CD4-positive, alpha-beta T cell treated with Interleukin-21 for 1 hour (primary cell): Measurements from ENCODE around the gene ARHGEF40.

ENCODE experiments used
- DNase-seq: peaks from one replicate; pipeline ENCODE4 v3.0.0-alpha.2; 2020

ARHGEF40 gene

GRCh38 chr14:21060614-21061346 lies 9.3 kb upstream of the ARHGEF40 start:
- DNase-seq, result no peak

- DNase-seq, result no peak
Observed at GRCh38 chr14:21061347-21061668, 8.8 kb upstream of the ARHGEF40 start.

GRCh38 chr14:21063479-21063878 lies 6.6 kb upstream of the ARHGEF40 start:
- no peak for DNase-seq

GRCh38 chr14:21066882-21067502 lies 3.1 kb upstream of the ARHGEF40 start:
- peak; percentile 34 for DNase-seq

- peak; percentile 77 for DNase-seq
Observed at GRCh38 chr14:21068521-21069387, 1.4 kb upstream of the ARHGEF40 start.

GRCh38 chr14:21069388-21070082 lies 569 bp upstream of the ARHGEF40 start:
- DNase-seq, result peak; percentile 42

- peak; percentile 37 for DNase-seq
Observed at GRCh38 chr14:21070610-21071224, 613 bp downstream of the ARHGEF40 start.

- peak; percentile 60 for DNase-seq
Observed at GRCh38 chr14:21071225-21072030, 1.3 kb downstream of the ARHGEF40 start.

- no peak for DNase-seq
Observed at GRCh38 chr14:21072031-21072473, 1.9 kb downstream of the ARHGEF40 start.

GRCh38 chr14:21072781-21073339 lies 2.8 kb downstream of the ARHGEF40 start:
- DNase-seq, result no peak

- DNase-seq, result no peak
Observed at GRCh38 chr14:21073921-21074320, 3.8 kb downstream of the ARHGEF40 start.

- DNase-seq, result no peak
Observed at GRCh38 chr14:21074398-21075272, 4.5 kb downstream of the ARHGEF40 start.

GRCh38 chr14:21075719-21076437 lies 5.8 kb downstream of the ARHGEF40 start:
- DNase-seq, result no peak

- no peak for DNase-seq
Observed at GRCh38 chr14:21077672-21078071, 7.6 kb downstream of the ARHGEF40 start.

GRCh38 chr14:21078287-21078686 lies 8.2 kb downstream of the ARHGEF40 start:
- DNase-seq, result no peak

GRCh38 chr14:21078726-21079125 lies 8.6 kb downstream of the ARHGEF40 start:
- no peak for DNase-seq

- no peak for DNase-seq
Observed at GRCh38 chr14:21081521-21082142, 11.5 kb downstream of the ARHGEF40 start.

GRCh38 chr14:21083565-21084325 lies 13.6 kb downstream of the ARHGEF40 start:
- no peak for DNase-seq
